LNCAP (cell line): ENCODE measurements around the gene HIVEP3.

ENCODE experiments used
- TF ChIP-seq, protein P1 (sequence below): fragments of 450-650 bp; IDR thresholded peaks from 2 replicates; pipeline ENCODE4 v1.5.1; 2017; ENCODE audit warnings: mild to moderate bottlenecking

The HIVEP3 gene

DNA sequence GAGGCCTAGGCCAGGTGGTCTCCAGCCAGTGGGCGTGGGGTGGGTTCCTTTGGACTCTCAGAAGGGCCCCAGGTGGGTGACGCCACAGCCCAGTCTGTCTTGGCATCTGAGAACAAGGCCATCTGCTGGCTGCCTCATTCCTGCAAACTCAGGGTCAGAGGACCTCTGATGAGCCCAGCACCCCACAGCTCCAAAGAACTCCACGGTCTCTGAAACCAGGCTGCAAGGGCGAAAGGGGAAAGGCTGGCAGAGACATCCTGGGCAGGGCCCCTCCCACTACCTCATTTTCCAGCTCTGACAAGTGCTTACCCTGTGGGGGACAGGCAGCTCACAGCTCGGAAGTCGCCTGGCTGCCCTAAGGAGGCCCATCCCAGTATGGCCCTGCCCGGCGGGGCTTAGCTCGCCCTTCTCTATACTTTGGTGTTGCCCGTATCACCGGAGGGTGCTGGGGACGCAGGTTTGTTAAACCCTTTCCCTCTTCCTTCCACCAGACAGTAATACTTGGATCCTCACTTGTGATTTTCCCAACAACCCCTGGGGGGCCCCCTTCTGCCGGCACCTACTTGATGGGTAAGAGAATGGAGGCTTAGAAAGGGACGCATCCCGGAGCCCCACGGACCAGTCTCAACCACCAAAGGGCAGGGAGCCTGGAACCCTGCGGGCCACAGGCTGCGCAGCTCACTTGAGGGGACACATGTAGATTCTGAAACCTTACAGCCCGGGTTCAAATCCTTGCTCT, 423.3 kb downstream of the HIVEP3 start:
- TF ChIP-seq, protein P1, sequence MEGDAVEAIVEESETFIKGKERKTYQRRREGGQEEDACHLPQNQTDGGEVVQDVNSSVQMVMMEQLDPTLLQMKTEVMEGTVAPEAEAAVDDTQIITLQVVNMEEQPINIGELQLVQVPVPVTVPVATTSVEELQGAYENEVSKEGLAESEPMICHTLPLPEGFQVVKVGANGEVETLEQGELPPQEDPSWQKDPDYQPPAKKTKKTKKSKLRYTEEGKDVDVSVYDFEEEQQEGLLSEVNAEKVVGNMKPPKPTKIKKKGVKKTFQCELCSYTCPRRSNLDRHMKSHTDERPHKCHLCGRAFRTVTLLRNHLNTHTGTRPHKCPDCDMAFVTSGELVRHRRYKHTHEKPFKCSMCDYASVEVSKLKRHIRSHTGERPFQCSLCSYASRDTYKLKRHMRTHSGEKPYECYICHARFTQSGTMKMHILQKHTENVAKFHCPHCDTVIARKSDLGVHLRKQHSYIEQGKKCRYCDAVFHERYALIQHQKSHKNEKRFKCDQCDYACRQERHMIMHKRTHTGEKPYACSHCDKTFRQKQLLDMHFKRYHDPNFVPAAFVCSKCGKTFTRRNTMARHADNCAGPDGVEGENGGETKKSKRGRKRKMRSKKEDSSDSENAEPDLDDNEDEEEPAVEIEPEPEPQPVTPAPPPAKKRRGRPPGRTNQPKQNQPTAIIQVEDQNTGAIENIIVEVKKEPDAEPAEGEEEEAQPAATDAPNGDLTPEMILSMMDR: peak; percentile 16; the same call in 1 of the 2 replicates

DNA sequence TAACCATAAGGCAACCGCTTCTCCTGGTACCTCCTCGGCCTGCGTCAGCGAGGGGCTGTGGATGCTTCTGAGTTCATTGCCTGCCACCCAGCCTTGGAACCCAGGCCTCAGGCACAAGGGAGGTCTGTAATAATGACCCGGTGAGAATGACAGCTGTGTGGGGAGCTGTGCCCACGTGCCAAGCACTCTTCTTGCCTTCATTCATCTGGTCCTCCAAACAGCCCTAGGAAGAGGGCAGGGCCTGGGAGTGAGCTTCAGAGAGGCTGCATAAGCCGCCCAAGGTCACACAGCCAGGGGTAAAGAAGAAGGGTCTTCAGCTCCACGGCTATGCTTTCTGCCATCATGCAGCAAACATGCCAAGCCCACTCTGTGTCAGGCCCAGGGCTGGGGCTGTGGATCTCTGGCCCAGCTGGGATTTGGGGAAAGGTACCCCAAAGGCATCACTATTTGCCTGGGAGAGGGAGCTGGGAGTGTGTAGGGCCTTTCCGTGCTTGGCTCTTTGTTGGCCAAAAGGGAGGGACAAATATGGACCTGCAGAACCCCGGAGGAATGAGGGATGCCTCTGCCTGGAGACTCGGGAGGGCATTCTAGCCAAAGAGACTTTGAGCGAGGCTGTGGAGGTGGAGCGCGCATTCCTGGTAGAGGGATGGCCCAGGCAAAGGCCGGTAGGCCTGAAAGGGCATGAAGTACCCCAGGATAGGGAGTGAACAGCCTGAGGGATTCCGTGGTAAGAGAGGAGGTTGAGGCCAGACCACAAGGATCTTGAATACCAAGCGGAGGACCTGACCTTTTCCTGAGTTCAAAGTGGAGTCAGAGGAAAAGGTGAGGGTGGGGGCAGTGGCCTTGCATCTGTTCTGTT, 424.1 kb downstream of the HIVEP3 start:
- TF ChIP-seq, protein P1: no peak

DNA sequence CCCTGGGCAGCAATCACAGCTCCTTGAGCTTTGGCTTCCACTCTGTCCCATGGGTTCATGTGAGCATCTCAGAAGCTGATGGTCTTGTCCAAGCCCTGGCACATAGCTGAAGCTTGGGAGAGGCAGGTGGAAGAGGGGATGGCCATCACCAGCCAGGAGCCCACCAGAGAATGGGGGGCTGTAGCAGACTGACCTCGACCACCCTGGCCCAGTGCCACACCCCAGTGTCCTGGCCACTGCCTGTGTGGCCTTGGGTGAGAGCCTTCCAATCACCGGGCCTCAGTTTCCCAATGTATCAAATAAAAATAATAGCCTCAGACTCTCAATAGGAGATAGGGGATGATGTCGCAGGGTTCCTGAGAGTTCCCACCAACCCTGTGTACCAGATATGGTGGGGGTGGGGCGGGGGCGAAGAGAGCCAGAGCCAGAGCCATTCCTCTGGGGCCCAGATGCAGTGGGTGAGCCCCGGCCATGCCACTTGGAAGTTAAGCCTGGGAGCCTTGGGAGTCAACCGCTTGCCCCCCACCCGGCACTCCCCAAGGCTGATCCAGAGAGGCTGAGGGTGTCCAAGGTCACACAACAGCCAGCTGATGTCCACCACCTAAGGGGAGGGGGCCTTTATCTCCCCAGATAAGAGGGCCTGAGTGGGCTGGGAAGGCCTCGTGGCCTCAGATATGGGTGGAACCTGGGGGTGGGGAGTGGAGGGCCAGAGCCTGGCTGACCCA, 424.9 kb downstream of the HIVEP3 start:
- TF ChIP-seq, protein P1: no peak

DNA sequence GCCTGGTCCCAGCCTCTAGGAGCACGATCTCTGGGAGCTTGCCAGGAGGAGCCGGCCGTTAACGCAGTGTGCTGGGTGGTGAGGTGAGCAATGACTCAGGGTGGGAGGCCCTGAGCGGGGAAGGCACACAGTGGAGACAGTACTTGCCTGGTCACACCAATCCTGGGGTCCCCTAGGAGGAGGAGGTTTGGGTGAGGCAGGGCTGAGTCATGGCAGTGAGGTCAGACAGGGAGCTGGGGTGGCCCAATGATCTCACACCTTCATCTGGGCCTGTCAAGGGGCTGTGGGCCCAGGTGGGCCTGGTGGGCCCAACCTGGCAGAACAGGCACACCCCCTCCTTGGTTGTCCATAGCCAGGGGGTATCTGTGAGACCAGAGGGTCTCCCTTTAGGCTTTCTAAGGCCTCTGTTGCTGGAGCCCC, 425.6 kb downstream of the HIVEP3 start:
- TF ChIP-seq, protein P1: no peak

DNA sequence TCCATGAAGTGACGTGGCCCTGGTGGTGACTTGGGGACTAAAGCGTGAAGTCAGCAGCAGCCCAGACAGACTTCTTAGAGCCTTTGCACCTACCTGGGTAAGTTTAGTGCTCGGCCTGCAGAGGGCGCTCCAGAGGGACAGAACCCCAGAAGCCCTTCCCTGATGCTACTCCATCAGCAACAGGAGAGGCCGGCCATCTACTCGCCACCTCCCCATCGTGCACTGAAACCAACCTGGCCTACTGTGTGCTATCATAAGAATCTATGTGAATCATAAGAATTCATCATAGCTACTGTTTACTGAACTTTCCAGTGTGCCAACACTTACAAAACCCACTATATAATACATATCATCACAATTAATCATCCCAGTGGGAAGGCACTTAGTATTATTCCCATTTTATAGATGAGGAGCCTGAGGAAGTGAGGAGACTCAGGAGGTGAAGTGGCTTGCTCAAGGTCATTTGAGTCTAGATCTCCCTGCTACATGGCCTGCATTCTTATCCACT, 426.3 kb downstream of the HIVEP3 start:
- TF ChIP-seq, protein P1: peak; percentile 72

DNA sequence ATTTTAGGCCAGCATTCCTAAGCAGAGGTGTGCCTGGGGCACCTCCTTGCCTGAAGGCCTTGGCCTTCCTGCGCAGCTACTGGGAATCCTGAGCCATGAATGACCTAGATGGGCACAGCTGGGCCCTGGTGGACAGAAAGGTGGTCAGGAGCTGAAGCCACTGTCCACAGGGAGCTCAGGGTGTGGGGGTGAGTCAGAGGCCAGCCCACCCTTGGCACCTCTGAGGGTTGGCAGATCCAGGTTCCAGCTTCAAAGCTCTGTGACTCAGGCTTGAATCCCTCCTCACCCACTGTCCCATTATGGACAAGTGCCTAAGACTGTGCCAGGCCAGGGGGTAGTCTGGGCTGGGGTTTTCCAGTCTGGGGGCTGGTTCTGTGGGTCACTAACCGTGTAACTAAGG, 427.8 kb downstream of the HIVEP3 start:
- TF ChIP-seq, protein P1: no peak

DNA sequence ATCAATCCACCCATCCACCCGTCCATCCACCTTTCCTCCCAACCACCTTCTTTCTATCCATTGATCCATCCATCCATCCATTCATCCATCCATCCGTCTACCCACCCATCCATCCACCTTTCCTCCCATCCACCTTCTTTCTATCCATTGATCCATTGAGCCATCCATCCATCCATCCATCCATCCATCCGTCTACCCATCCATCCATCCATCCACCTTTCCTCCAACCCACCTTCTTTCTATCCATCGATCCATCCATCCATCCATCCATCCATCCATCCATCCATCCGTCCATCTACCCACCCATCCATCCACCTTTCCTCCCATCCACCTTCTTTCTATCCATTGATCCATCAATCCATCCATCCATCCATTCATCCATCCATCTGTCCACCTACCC, 429.2 kb downstream of the HIVEP3 start:
- TF ChIP-seq, protein P1: no peak
